HCT116 (cell line): Measurements from ENCODE around the gene P2RY12. TPM values are rescaled to one million over a fixed set of nuclear protein-coding genes. Genes with fewer than 3 reads are reported as not detected.

Experiments used
- ATAC-seq: fragments of 200-7000 bp; cut with Tn5 transposase; 2 replicates; pipeline ENCODE4 v1.9.1; 2020; ENCODE audit warnings: mild to moderate bottlenecking, moderate library complexity
- Bru-seq: library from RNA; stranded (reverse); fragments of 400-500 nt; gene quantifications from one replicate; lab custom pipeline; 2021; lab: Mats Ljungman, UMichigan
- BruChase-seq, 2 experiments: library from RNA; stranded (reverse); fragments of 400-500 nt; gene quantifications; one replicate each; lab custom pipeline; 2021; lab: Mats Ljungman, UMichigan
- BruUV-seq: library from RNA; stranded (reverse); fragments of 400-500 nt; replicated peaks from 2 replicates; lab custom pipeline; 2021; lab: Mats Ljungman, UMichigan
- CTCF ChIA-PET: fragments of 300-600 bp; sonication (Branson Sonifier 250); formaldehyde crosslinking; loops from one replicate; lab custom pipeline; 2021; ENCODE audit warnings: antibody characterized with exemption; lab: Charles Lee
- POLR2A ChIA-PET: fragments of 300-600, 350-600 bp; sonication (Branson Sonifier 250); formaldehyde crosslinking; loops from one replicate; lab custom pipeline; 2021; ENCODE audit warnings: antibody characterized with exemption; lab: Charles Lee
- RAD21 ChIA-PET, 2 experiments: fragments of 300-600 bp; sonication (Branson Sonifier 250); formaldehyde crosslinking; loops; one replicate each; lab custom pipeline; 2023; ENCODE audit warnings: low total read pairs in 2 of 2; ENCODE audit not compliant: uncharacterized antibody in 2 of 2, unreplicated experiment in 2 of 2, low non-redundant PET in 1 of 2; lab: Charles Lee
- DNase-seq: peaks from one replicate; pipeline ENCODE4 v3.0.0-alpha.2; 2010; ENCODE audit warnings: low read depth, low spot score
- H2AFZ ChIP-seq: fragments of 200-600 bp; shearing (Covaris generic), sonication (generic); 2 replicates; pipeline ENCODE4 v1.6.1; 2017; ENCODE audit warnings: low read depth, mixed run types, mixed read lengths, antibody characterized with exemption, low read length; ENCODE audit not compliant: poor library complexity, severe bottlenecking
- H3K27ac ChIP-seq: 2 replicates; pipeline ENCODE4 v1.5.1; 2012; ENCODE audit warnings: low read depth, low read length
- H3K27me3 ChIP-seq: fragments of 200-600 bp; sonication (generic); 2 replicates; pipeline ENCODE4 v1.6.1; 2016; ENCODE audit warnings: mixed run types, low read length, mixed read lengths; ENCODE audit not compliant: insufficient read depth
- H3K36me3 ChIP-seq, 2 experiments: fragments of 200-500 bp in 1 of 2; fragments of 200-600 bp in 1 of 2; sonication (Bioruptor generic) in 1 of 2; sonication (generic) in 1 of 2; 2 replicates each; pipeline versions ENCODE4 v1.5.1 to v1.6.1; 2014 to 2016; ENCODE audit warnings: low read length in 2 of 2, inconsistent platforms in 1 of 2, mixed read lengths in 1 of 2, mixed run types in 1 of 2; ENCODE audit not compliant: insufficient read depth in 2 of 2, control insufficient read depth in 1 of 2
- H3K4me1 ChIP-seq, 2 experiments: fragments of 200-600 bp in 1 of 2; sonication (generic) in 1 of 2; 2 replicates each; pipeline versions ENCODE4 v1.5.1 to v1.6.1; 2012 to 2017; ENCODE audit warnings: low read length in 2 of 2, inconsistent platforms in 1 of 2, mild to moderate bottlenecking in 1 of 2, mixed read lengths in 1 of 2, mixed run types in 1 of 2, moderate library complexity in 1 of 2; ENCODE audit not compliant: insufficient read depth in 2 of 2, control insufficient read depth in 1 of 2
- H3K4me2 ChIP-seq: fragments of 200-600 bp; sonication (generic); 2 replicates; pipeline ENCODE4 v1.6.1; 2017; ENCODE audit warnings: mixed run types, low read length, mixed read lengths
- H3K4me3 ChIP-seq, 2 experiments: fragments of 200-600 bp in 1 of 2; sonication (generic) in 1 of 2; replicated peaks in 1 of 2; 2 replicates each; pipeline ENCODE4 v1.5.1; 2011 to 2016; ENCODE audit warnings: low read length in 2 of 2, control low read depth in 1 of 2, low read depth in 1 of 2, mild to moderate bottlenecking in 1 of 2, mixed read lengths in 1 of 2, mixed run types in 1 of 2
- H3K79me2 ChIP-seq: fragments of 200-600 bp; sonication (generic); 2 replicates; pipeline ENCODE4 v1.6.1; 2017; ENCODE audit warnings: mild to moderate bottlenecking, mixed run types, low read length, moderate library complexity, mixed read lengths; ENCODE audit not compliant: insufficient read depth
- H3K9ac ChIP-seq: fragments of 200-600 bp; sonication (generic); 2 replicates; pipeline ENCODE4 v1.6.1; 2016; ENCODE audit warnings: low read length, mixed read lengths
- H3K9me2 ChIP-seq: fragments of 200-600 bp; sonication (generic), shearing (Covaris generic); 2 replicates; pipeline ENCODE4 v1.6.1; 2017; ENCODE audit warnings: mixed run types, mild to moderate bottlenecking, moderate library complexity; ENCODE audit not compliant: insufficient read depth
- H3K9me3 ChIP-seq, 2 experiments: fragments of 200-500 bp in 1 of 2; fragments of 200-600 bp in 1 of 2; sonication (Bioruptor generic) in 1 of 2; sonication (generic) in 1 of 2; 2 replicates each; pipeline ENCODE4 v1.6.1; 2014 to 2017; ENCODE audit warnings: low read length in 2 of 2, mixed read lengths in 2 of 2, inconsistent platforms in 1 of 2, low read depth in 1 of 2, mild to moderate bottlenecking in 1 of 2, mixed run types in 1 of 2, moderate library complexity in 1 of 2; ENCODE audit not compliant: control insufficient read depth in 1 of 2, insufficient read depth in 1 of 2
- H4K20me1 ChIP-seq: fragments of 200-600 bp; sonication (generic), shearing (Covaris generic); 2 replicates; pipeline ENCODE4 v1.6.1; 2017; ENCODE audit warnings: mixed run types, mild to moderate bottlenecking, moderate library complexity; ENCODE audit not compliant: insufficient read depth
- EGR1 ChIP-seq: IDR thresholded peaks from 2 replicates; pipeline ENCODE4 v1.6.1; 2012; ENCODE audit warnings: low read depth
- ELF1 ChIP-seq: IDR thresholded peaks from 2 replicates; pipeline ENCODE4 v1.6.1; 2012; ENCODE audit warnings: low read depth, borderline replicate concordance
- EZH2 ChIP-seq: fragments of 200-600 bp; sonication (generic); IDR thresholded peaks from 2 replicates; pipeline ENCODE4 v1.6.1; 2017; ENCODE audit warnings: antibody characterized with exemption, mixed run types
- JUND ChIP-seq: IDR thresholded peaks from 2 replicates; pipeline ENCODE4 v1.6.1; 2012
- POLR2AphosphoS5 ChIP-seq: IDR thresholded peaks from 2 replicates; pipeline ENCODE4 v1.6.1; 2011; ENCODE audit warnings: mild to moderate bottlenecking, low read depth, low read length, moderate library complexity
- REST ChIP-seq: IDR thresholded peaks from 2 replicates; pipeline ENCODE4 v1.6.1; 2012; ENCODE audit warnings: low read depth
- SRF ChIP-seq: IDR thresholded peaks from 2 replicates; pipeline ENCODE4 v1.6.1; 2012; ENCODE audit warnings: low read depth
- TCF7L2 ChIP-seq: IDR thresholded peaks from 2 replicates; pipeline ENCODE4 v1.7.0; 2011; ENCODE audit warnings: borderline replicate concordance, inconsistent platforms; ENCODE audit not compliant: insufficient read depth, insufficient read length; ENCODE audit errors: extremely low read depth
- ZNF274 ChIP-seq: fragments of 200-500 bp; sonication (Bioruptor generic); IDR thresholded peaks from 2 replicates; pipeline ENCODE4 v1.6.1; 2014; ENCODE audit warnings: mild to moderate bottlenecking, low read depth, low read length, inconsistent platforms
- intact Hi-C: fragments of 100-400 bp; cut with micrococcal nuclease; formaldehyde crosslinking; loops from 2 replicates; pipeline ENCODE4 v1.10.0; 2022
- long read RNA-seq: library from polyadenylated mRNA; unstranded; transcript quantifications from one replicate; pipeline ENCODE4 v2.0.0, GENCODE V29; 2021; ENCODE audit not compliant: unreplicated experiment
- polyA plus RNA-seq: library from polyadenylated mRNA; unstranded; fragments of >200 nt; gene quantifications from 2 replicates; pipeline ENCODE4 v1.2.1, GENCODE V29; 2012; ENCODE audit warnings: missing spikeins
- total RNA-seq: library from RNA; stranded (reverse); gene quantifications from one replicate; pipeline ENCODE4 v1.2.1, GENCODE V29; 2021; ENCODE audit not compliant: unreplicated experiment
- TF ChIP-seq, protein P1 (sequence below), 3 experiments: fragments of 200-600 bp in 1 of 3; sonication (generic) in 1 of 3; IDR thresholded peaks in 2 of 3; conservative IDR thresholded peaks in 1 of 3; 2 replicates each; pipeline ENCODE4 v1.5.1; 2012 to 2017; ENCODE audit warnings: low read depth in 2 of 3, low read length in 2 of 3, antibody characterized with exemption in 1 of 3, borderline replicate concordance in 1 of 3, control low read depth in 1 of 3, mild to moderate bottlenecking in 1 of 3, mixed read lengths in 1 of 3, mixed run types in 1 of 3, moderate library complexity in 1 of 3; ENCODE audit not compliant: insufficient read depth in 1 of 3

P2RY12 gene
- total RNA-seq: not detected
- polyA plus RNA-seq: not detected in 2 replicates
- not detected for Bru-seq, nascent RNA
- BruChase-seq, experiment 1, labeled RNA remaining after a 6-hour chase: not detected
- BruChase-seq, experiment 2, labeled RNA remaining after a 2-hour chase: not detected
- long read RNA-seq: 0 reads

DNA sequence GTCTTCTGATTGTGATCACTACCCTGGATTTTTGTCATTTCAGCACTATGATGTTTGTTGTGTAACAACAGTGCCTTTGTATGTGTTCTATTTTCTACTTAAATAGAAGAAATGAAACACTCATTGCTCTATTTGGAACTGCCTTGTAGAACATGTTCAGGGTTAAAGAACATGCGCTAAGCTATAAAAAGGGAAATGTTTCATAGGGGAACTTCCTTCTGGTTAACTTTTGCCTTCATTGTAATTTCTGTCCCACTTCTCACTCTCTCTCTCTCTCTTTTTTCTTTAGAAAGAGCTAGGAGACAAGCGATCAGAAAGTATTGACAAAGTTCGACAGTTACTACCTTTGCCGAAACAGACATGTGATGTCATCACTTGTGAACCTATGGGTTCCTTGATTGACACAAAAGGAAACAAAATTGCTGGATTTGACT, at the start of gene P2RY12:
TSS of gene P2RY12 (minus strand) at position 13 of the 434 bp plus-strand sequence. CDS start 45,908 bp downstream, outside the sequence.
- CTCF ChIA-PET: no interaction called here
- Histone ChIP-seq H3K4me3 (no peak within 1 kb of the TSS), H4K20me1 (no peaks in the 10 kb centered on the region), H3K9me2 (no peaks in the 10 kb centered on the region), H3K36me3 (no peaks in the 10 kb centered on the region), H3K27ac (no peak within 1 kb of the TSS), H3K9me3 (no peaks in the 10 kb centered on the region), H2AFZ (no peak within 1 kb of the TSS), H3K4me1 (no peaks in the 10 kb centered on the region), H3K9ac (no peak within 1 kb of the TSS), H3K4me2 (no peak within 1 kb of the TSS), H3K27me3 (no peaks in the 10 kb centered on the region), H3K79me2 (no peaks in the 10 kb centered on the region)
- RAD21 ChIA-PET: no interaction called here
- TF ChIP-seq EGR1 (no peak), ELF1 (no peak), REST (no peak), EZH2 (no peak), POLR2AphosphoS5 (no peak), TCF7L2 (no peak), SRF (no peak), JUND (no peak), ZNF274 (no peak)
- TF ChIP-seq, protein P1, sequence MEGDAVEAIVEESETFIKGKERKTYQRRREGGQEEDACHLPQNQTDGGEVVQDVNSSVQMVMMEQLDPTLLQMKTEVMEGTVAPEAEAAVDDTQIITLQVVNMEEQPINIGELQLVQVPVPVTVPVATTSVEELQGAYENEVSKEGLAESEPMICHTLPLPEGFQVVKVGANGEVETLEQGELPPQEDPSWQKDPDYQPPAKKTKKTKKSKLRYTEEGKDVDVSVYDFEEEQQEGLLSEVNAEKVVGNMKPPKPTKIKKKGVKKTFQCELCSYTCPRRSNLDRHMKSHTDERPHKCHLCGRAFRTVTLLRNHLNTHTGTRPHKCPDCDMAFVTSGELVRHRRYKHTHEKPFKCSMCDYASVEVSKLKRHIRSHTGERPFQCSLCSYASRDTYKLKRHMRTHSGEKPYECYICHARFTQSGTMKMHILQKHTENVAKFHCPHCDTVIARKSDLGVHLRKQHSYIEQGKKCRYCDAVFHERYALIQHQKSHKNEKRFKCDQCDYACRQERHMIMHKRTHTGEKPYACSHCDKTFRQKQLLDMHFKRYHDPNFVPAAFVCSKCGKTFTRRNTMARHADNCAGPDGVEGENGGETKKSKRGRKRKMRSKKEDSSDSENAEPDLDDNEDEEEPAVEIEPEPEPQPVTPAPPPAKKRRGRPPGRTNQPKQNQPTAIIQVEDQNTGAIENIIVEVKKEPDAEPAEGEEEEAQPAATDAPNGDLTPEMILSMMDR (IDR thresholded peaks at IDR 0.05 in 2 of 3, conservative IDR thresholded peaks at IDR 0.05 in 1 of 3; ENCODE audit: borderline replicate concordance in 1 of 3, insufficient read depth in 1 of 3, low read depth in 2 of 3, low read length in 2 of 3): no peak
- BruUV-seq: no TSS peak
- intact Hi-C loops: no loop called here
- POLR2A ChIA-PET: no interaction called here
- DNase-seq (no peak), ATAC-seq (no peak)
